Mesenchymal stem cell (in vitro differentiated cells and primary cell): ENCODE results near the gene ACYP1.

Experiments
- DNase-seq: peaks from one replicate; pipeline ENCODE4 v3.0.0-alpha.2; 2013
- H2AFZ ChIP-seq: one replicate; pipeline ENCODE4 v1.6.1; 2013; ENCODE audit warnings: low read depth, mild to moderate bottlenecking, control low read depth, inconsistent platforms, low read length, moderate library complexity
- H2AK5ac ChIP-seq: 2 replicates; pipeline ENCODE4 v1.6.1; 2013; ENCODE audit warnings: low read length, moderate library complexity, mild to moderate bottlenecking, inconsistent platforms; ENCODE audit not compliant: severe bottlenecking
- H2BK120ac ChIP-seq: one replicate; pipeline ENCODE4 v1.6.1; 2013; ENCODE audit warnings: low read depth, mild to moderate bottlenecking, inconsistent platforms, low read length, moderate library complexity
- H2BK12ac ChIP-seq, 2 experiments: one replicate each; pipeline ENCODE4 v1.6.1; 2013; ENCODE audit warnings: inconsistent platforms in 2 of 2, low read length in 2 of 2, mild to moderate bottlenecking in 2 of 2, moderate library complexity in 2 of 2, control low read depth in 1 of 2
- H2BK15ac ChIP-seq: one replicate; pipeline ENCODE4 v1.6.1; 2013; ENCODE audit warnings: mild to moderate bottlenecking, low read depth, inconsistent platforms; ENCODE audit not compliant: poor library complexity, severe bottlenecking
- H2BK5ac ChIP-seq: 2 replicates; pipeline ENCODE4 v1.6.1; 2013; ENCODE audit warnings: low read depth, mild to moderate bottlenecking, low read length, control low read depth, inconsistent platforms; ENCODE audit not compliant: poor library complexity, severe bottlenecking
- H3K14ac ChIP-seq, 2 experiments: one replicate each; pipeline ENCODE4 v1.6.1; 2013; ENCODE audit warnings: inconsistent platforms in 2 of 2, low read length in 2 of 2, control low read depth in 1 of 2, mild to moderate bottlenecking in 1 of 2, moderate library complexity in 1 of 2
- H3K18ac ChIP-seq, 2 experiments: one replicate each; pipeline ENCODE4 v1.6.1; 2013; ENCODE audit warnings: inconsistent platforms in 2 of 2, low read length in 2 of 2, control low read depth in 1 of 2, low read depth in 1 of 2, mild to moderate bottlenecking in 1 of 2
- H3K23ac ChIP-seq, 2 experiments: one replicate each; pipeline ENCODE4 v1.6.1; 2013; ENCODE audit warnings: inconsistent platforms in 2 of 2, low read length in 2 of 2, mild to moderate bottlenecking in 2 of 2, moderate library complexity in 2 of 2, control low read depth in 1 of 2
- H3K27ac ChIP-seq: 2 replicates; pipeline ENCODE4 v1.5.1; 2013; ENCODE audit warnings: mild to moderate bottlenecking, moderate library complexity, low read length, control low read depth, inconsistent platforms; ENCODE audit not compliant: poor library complexity, severe bottlenecking
- H3K27me3 ChIP-seq, 2 experiments: 2 replicates each; pipeline versions ENCODE4 v1.6.1 to v1.7.0; 2013; ENCODE audit warnings: low read length in 2 of 2, mild to moderate bottlenecking in 2 of 2, moderate library complexity in 2 of 2, control low read depth in 1 of 2, inconsistent platforms in 1 of 2; ENCODE audit not compliant: control insufficient read depth in 1 of 2, insufficient read depth in 1 of 2
- H3K36me3 ChIP-seq, 2 experiments: 2 replicates each; pipeline versions ENCODE4 v1.6.1 to v1.7.0; 2013; ENCODE audit warnings: low read length in 2 of 2, control low read depth in 1 of 2, inconsistent platforms in 1 of 2, low read depth in 1 of 2, mild to moderate bottlenecking in 1 of 2; ENCODE audit not compliant: insufficient read depth in 2 of 2, control insufficient read depth in 1 of 2
- H3K4ac ChIP-seq, 2 experiments: one replicate each; pipeline ENCODE4 v1.6.1; 2013; ENCODE audit warnings: inconsistent platforms in 2 of 2, low read length in 2 of 2, mild to moderate bottlenecking in 2 of 2, moderate library complexity in 2 of 2, control low read depth in 1 of 2, low read depth in 1 of 2
- H3K4me1 ChIP-seq: 2 replicates; pipeline ENCODE4 v1.6.1; 2013; ENCODE audit warnings: low read depth, low read length, control low read depth; ENCODE audit not compliant: control insufficient read depth, insufficient read depth
- H3K4me2 ChIP-seq: 2 replicates; pipeline ENCODE4 v1.6.1; 2013; ENCODE audit warnings: low read length, mild to moderate bottlenecking, inconsistent platforms; ENCODE audit not compliant: poor library complexity, severe bottlenecking
- H3K4me3 ChIP-seq, 2 experiments: 2 replicates each; pipeline versions ENCODE4 v1.5.1 to v1.7.0; 2013; ENCODE audit warnings: low read length in 2 of 2, mild to moderate bottlenecking in 2 of 2, control low read depth in 1 of 2, low read depth in 1 of 2; ENCODE audit not compliant: insufficient read depth in 1 of 2
- H3K79me1 ChIP-seq: replicated peaks from 2 replicates; pipeline ENCODE4 v1.6.1; 2013; ENCODE audit warnings: mild to moderate bottlenecking, control low read depth, low read length, inconsistent platforms; ENCODE audit not compliant: poor library complexity, severe bottlenecking
- H3K9ac ChIP-seq: 2 replicates; pipeline ENCODE4 v1.7.0; 2013; ENCODE audit warnings: mild to moderate bottlenecking, low read length, moderate library complexity
- H3K9me3 ChIP-seq: 2 replicates; pipeline ENCODE4 v1.7.0; 2013; ENCODE audit warnings: mild to moderate bottlenecking, low read length; ENCODE audit not compliant: control insufficient read depth
- H4K8ac ChIP-seq: one replicate; pipeline ENCODE4 v1.6.1; 2013; ENCODE audit warnings: inconsistent platforms, mild to moderate bottlenecking, low read length, moderate library complexity
- H4K91ac ChIP-seq: one replicate; pipeline ENCODE4 v1.6.1; 2013; ENCODE audit warnings: mild to moderate bottlenecking, low read length, inconsistent platforms
- WGBS: methylation state at CpG from one replicate; pipeline ENCODE4 v1.1.7; 2013; ENCODE audit warnings: mixed read lengths; 5-methylcytosine and 5-hydroxymethylcytosine counted together

The ACYP1 gene

GRCh38 chr14:75098682-75099081 lies 34.9 kb upstream of the ACYP1 start:
- H2BK120ac ChIP-seq, result no peak overlapping the region
- H2AK5ac ChIP-seq, result no peak overlapping the region
- H3K4me3 ChIP-seq, result no peak overlapping the region
- H2BK12ac ChIP-seq, result no peak overlapping the region
- peaks cover 19 to 82% of the 10 kb centered on the region in 2 experiments for H3K36me3 ChIP-seq
- peaks cover 2% of the 10 kb centered on the region for H3K79me1 ChIP-seq
- H3K9me3 ChIP-seq, result no peaks in the 10 kb centered on the region
- H4K91ac ChIP-seq, result no peak overlapping the region
- H4K8ac ChIP-seq, result no peak overlapping the region
- no peak overlapping the region for H2BK15ac ChIP-seq
- no peak overlapping the region for H2BK5ac ChIP-seq
- no peak overlapping the region for H3K27ac ChIP-seq
- H3K9ac ChIP-seq, result no peak overlapping the region
- no peak overlapping the region for H3K23ac ChIP-seq
- DNase-seq, result no peak
- 86% methylated on average over 1 of the region's 1 CpG for WGBS
- no peaks in the 10 kb centered on the region for H3K27me3 ChIP-seq
- no peaks in the 10 kb centered on the region for H3K4me1 ChIP-seq
- no peak overlapping the region for H2AFZ ChIP-seq
- H3K4me2 ChIP-seq, result no peak overlapping the region
- no peak overlapping the region for H3K18ac ChIP-seq
- no peak overlapping the region for H3K4ac ChIP-seq
- no peak overlapping the region for H3K14ac ChIP-seq

- Histone ChIP-seq H2BK15ac (no peak overlapping the region), H3K4me3 (no peak overlapping the region), H2AFZ (no peak overlapping the region), H3K4me2 (no peak overlapping the region), H3K14ac (no peak overlapping the region), H3K4ac (no peak overlapping the region), H3K79me1 (peaks cover 1% of the 10 kb centered on the region), H3K36me3 (peaks cover 19 to 81% of the 10 kb centered on the region in 2 experiments), H2BK5ac (no peak overlapping the region), H3K4me1 (no peaks in the 10 kb centered on the region), H2AK5ac (no peak overlapping the region), H3K23ac (no peak overlapping the region), H3K18ac (no peak overlapping the region), H3K9ac (no peak overlapping the region), H4K8ac (no peak overlapping the region), H3K9me3 (no peaks in the 10 kb centered on the region), H2BK120ac (no peak overlapping the region), H2BK12ac (no peak overlapping the region), H4K91ac (no peak overlapping the region), H3K27ac (no peak overlapping the region), H3K27me3 (no peaks in the 10 kb centered on the region)
- DNase-seq, result no peak
These were observed 34.4 kb upstream of the ACYP1 start for GRCh38 chr14:75098212-75098611.

DNA sequence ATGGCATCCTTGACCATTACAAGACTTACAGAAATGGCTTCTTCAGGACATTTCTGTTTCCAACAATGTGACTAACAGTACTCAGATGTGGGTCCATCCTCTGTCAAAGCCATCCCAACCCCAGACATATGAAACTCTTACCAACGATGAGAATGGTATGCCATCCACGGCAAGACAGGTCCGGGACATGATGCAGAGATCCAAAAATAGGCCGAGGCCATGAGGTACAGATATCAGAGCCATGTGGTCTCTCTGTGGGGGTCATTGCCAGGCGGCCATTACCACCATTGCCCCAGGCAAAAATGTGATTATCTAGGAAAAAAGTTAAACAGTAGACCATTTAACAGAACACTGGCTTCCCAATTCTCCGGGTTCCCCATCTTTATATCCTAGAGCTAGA lies 33.1 kb upstream of the ACYP1 start:
- Histone ChIP-seq H3K27ac (no peak overlapping the region), H3K18ac (no peak overlapping the region)

DNA sequence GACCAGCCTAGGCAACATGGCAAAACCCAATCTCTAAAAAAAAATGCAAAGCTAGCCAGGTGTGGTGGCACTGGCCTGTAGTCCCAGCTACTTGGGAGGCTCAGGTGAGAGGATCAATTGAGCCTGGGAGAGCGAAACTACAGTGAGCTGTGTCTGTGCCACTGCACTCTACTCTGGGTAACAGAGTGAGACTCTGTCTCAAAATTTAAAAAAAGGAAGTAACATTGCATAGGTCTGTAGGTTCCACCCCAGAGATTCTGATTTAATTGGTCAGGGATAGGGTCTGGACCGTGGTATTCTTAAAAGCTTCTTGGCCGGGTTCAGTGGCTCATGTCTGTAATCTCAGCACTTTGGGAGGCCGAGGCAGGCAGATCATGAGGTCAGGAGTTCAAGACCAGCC lies 31.9 kb upstream of the ACYP1 start:
- WGBS, result over 99% methylated on average over 4 of the region's 4 CpGs
- H4K91ac ChIP-seq, result no peak overlapping the region
- no peak overlapping the region for H3K4ac ChIP-seq
- no peak overlapping the region for H2BK5ac ChIP-seq
- no peak for DNase-seq
- H4K8ac ChIP-seq, result no peak overlapping the region
- no peak overlapping the region for H2BK120ac ChIP-seq
- no peak overlapping the region for H2AFZ ChIP-seq
- H3K18ac ChIP-seq, result no peak overlapping the region
- H3K23ac ChIP-seq, result no peak overlapping the region
- no peak overlapping the region for H3K4me3 ChIP-seq
- peaks cover 1% of the 10 kb centered on the region for H3K79me1 ChIP-seq
- peak overlapping the region; percentile 6 for H3K9ac ChIP-seq
- H3K4me1 ChIP-seq, result no peaks in the 10 kb centered on the region
- no peak overlapping the region for H2AK5ac ChIP-seq
- H3K27me3 ChIP-seq, result no peaks in the 10 kb centered on the region
- no peak overlapping the region for H3K27ac ChIP-seq
- H2BK12ac ChIP-seq, result no peak overlapping the region
- no peak overlapping the region for H3K4me2 ChIP-seq
- no peak overlapping the region for H3K14ac ChIP-seq
- peaks cover 16 to 78% of the 10 kb centered on the region in 2 experiments for H3K36me3 ChIP-seq
- H3K9me3 ChIP-seq, result no peaks in the 10 kb centered on the region
- no peak overlapping the region for H2BK15ac ChIP-seq

More for the DNA sequence above, 33.1 kb upstream of the ACYP1 start:
- Histone ChIP-seq H3K9me3 (no peaks in the 10 kb centered on the region), H3K36me3 (peaks cover 19 to 81% of the 10 kb centered on the region in 2 experiments), H4K8ac (no peak overlapping the region), H4K91ac (no peak overlapping the region), H3K9ac (no peak overlapping the region), H3K4me1 (no peaks in the 10 kb centered on the region), H3K4me2 (no peak overlapping the region), H3K27me3 (no peaks in the 10 kb centered on the region), H3K4ac (no peak overlapping the region), H2BK15ac (no peak overlapping the region), H3K4me3 (no peak overlapping the region), H3K79me1 (peaks cover 1% of the 10 kb centered on the region), H2AFZ (no peak overlapping the region), H3K14ac (no peak overlapping the region), H2AK5ac (no peak overlapping the region), H2BK5ac (no peak overlapping the region), H2BK120ac (no peak overlapping the region), H3K23ac (no peak overlapping the region), H2BK12ac (no peak overlapping the region)
- over 99% methylated on average over 6 of the region's 6 CpGs for whole genome bisulfite sequencing
- DNase-seq, result no peak
